Measurements from ENCODE around the gene TOP1.
"Not testable (repeated sequence)": the region's sequence is repeated elsewhere in the genome, so short reads cannot be mapped to it uniquely, and the experiment has no call there.

The TOP1 gene

GRCh38 chr20:40996326-40996725 is 32.3 kb upstream of the TOP1 start:
- no peak overlapping the region for H3K4me3 ChIP-seq (ENCODE audit: low read length)
- DNase-seq (ENCODE audit: low read depth): no peak
- TF ChIP-seq, protein P1, sequence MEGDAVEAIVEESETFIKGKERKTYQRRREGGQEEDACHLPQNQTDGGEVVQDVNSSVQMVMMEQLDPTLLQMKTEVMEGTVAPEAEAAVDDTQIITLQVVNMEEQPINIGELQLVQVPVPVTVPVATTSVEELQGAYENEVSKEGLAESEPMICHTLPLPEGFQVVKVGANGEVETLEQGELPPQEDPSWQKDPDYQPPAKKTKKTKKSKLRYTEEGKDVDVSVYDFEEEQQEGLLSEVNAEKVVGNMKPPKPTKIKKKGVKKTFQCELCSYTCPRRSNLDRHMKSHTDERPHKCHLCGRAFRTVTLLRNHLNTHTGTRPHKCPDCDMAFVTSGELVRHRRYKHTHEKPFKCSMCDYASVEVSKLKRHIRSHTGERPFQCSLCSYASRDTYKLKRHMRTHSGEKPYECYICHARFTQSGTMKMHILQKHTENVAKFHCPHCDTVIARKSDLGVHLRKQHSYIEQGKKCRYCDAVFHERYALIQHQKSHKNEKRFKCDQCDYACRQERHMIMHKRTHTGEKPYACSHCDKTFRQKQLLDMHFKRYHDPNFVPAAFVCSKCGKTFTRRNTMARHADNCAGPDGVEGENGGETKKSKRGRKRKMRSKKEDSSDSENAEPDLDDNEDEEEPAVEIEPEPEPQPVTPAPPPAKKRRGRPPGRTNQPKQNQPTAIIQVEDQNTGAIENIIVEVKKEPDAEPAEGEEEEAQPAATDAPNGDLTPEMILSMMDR (conservative IDR thresholded peaks at IDR 0.05; ENCODE audit: low read depth, low read length): no peak

DNA sequence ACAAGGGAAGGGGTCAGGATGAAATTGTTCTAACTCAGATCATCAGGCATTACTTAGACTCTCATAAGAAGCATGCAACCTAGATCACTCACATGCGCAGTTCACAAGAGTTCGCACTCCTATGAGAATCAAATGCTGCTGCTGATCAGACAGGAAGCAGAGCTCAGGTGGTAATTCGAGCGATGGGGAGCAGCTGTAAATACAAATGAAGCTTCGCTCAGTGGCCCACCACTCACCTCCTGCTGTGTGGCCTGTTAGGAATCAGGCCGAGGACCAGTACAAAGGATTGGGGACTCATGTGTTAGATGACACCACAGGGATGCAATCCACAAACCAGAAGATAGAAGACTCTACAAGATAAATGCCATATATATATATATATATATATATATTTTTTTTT is 31.5 kb upstream of the TOP1 start:
- no peak for DNase-seq (ENCODE audit: low read depth)
- no peak overlapping the region for H3K4me3 ChIP-seq (ENCODE audit: low read length)
- TF ChIP-seq, protein P1 (conservative IDR thresholded peaks at IDR 0.05; ENCODE audit: low read depth, low read length): no peak

- TF ChIP-seq, protein P1 (conservative IDR thresholded peaks at IDR 0.05; ENCODE audit: low read depth, low read length): no peak
- no peak for DNase-seq (ENCODE audit: low read depth)
- H3K4me3 ChIP-seq (ENCODE audit: low read length): no peak overlapping the region
Observed at GRCh38 chr20:40999841-41000240, 28.8 kb upstream of the TOP1 start.

DNA sequence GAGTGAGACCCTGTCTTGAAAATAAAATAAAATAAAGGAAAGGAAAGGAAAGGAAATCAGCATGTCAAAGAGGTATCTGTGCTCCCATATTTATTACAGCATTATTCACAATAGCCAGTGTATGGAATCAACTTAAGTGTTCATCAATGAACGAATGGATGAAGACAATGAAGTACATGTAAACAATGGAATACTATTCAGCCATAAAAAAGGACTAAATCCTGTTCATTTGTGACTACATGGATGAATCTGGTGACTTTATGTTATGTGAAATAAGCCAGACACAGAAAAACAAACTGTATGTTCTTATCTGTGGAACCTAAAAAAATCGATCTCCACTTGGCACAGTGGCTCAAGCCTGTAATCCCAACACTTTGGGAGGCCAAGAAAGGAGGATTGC is 28.0 kb upstream of the TOP1 start:
- DNase-seq (ENCODE audit: low read depth): no peak
- TF ChIP-seq, protein P1 (conservative IDR thresholded peaks at IDR 0.05; ENCODE audit: low read depth, low read length): no peak
- H3K4me3 ChIP-seq (ENCODE audit: low read length): no peak overlapping the region

DNA sequence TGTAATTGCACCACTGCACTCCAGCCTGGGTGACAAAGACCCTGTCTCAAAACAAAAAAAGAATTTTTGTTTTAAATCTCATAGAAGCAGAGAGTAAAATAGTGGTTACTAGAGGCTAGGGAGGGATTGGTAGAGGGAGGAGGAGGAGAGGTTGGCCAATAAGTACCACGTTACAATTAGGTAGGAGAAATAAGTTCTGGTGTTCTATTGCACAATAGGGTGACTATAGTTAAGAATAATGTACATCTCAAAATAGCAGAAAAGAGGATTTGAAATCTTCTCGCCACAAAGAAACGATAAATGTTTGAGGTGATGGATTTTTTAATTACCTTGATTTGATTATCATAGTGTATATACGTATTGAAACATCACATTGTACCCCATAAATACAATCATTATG is 27.1 kb upstream of the TOP1 start:
- TF ChIP-seq, protein P1 (conservative IDR thresholded peaks at IDR 0.05; ENCODE audit: low read depth, low read length): no peak
- no peak overlapping the region for H3K4me3 ChIP-seq (ENCODE audit: low read length)
- DNase-seq (ENCODE audit: low read depth): no peak

- peak overlapping the region; percentile 3 for H3K4me3 ChIP-seq (ENCODE audit: low read length)
- TF ChIP-seq, protein P1 (conservative IDR thresholded peaks at IDR 0.05; ENCODE audit: low read depth, low read length): no peak
- no peak for DNase-seq (ENCODE audit: low read depth)
Observed at GRCh38 chr20:41002842-41003142, 25.8 kb upstream of the TOP1 start.

DNA sequence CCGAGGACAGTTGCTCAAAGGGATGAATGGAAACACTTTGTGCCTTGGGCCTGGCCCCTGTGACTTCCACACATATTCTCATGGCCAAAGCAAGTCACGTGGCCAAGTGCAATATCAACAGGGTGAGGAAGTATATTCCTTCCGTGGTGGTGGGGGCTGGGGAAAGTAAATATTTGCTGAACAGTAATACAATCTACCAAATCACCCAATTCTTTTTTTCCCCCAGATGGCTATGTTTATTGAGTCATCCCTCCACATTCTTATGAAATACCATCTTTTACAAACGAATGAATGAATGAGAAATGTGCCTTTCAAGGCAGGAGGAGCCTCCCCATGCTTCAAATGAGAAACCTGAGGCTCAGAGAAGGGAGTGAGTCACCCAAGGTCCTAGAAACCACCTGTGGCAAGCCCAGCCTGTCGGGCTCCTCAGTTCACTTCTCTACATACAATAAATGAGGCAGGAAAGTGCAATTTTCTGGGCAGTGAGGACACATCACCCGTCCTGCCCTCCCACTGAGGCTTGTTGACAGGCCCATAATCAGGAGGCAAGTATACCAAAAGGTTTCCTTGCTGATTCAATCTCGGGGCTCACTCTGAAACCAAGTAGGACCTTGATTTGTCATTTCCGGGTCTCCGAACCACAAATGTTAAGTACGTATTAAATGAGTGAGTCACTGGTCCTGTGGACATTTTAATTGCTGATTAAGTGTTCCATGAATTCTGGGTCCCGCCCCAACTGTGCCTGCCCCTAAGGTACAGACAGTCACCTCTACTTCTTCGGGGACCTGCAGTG is 25.3 kb upstream of the TOP1 start:
- peak overlapping the region; percentile 34 for H3K4me3 ChIP-seq (ENCODE audit: low read length)
- peak; percentile 93 for DNase-seq (ENCODE audit: low read depth)
- TF ChIP-seq, protein P1 (conservative IDR thresholded peaks at IDR 0.05; ENCODE audit: low read depth, low read length): no peak

DNA sequence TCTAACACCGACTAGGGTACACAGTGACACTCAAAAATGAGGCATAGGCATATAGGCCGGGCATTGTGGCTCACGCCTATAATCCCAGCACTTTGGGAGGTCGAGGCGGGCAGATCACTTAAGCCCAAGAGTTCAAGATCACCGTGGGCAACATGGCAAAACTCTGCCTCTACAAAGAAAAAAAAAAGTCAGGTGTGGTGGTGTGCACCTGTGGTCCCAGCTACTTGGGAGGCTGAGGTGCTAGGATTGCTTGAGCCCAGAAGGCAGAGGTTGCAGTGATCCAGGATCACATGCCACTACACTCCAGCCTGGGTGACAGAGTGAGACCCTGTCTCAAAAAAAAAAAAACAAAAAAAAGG is 24.7 kb upstream of the TOP1 start:
- not testable (repeated sequence) for DNase-seq (ENCODE audit: low read depth)
- peak overlapping the region; percentile 34 for H3K4me3 ChIP-seq (ENCODE audit: low read length)

All from retinal pigment epithelial cell (primary cell).